K562 (cell line): ENCODE data around the gene PSMD13. TPM values are rescaled to one million over a fixed set of nuclear protein-coding genes. Genes with fewer than 3 reads are reported as not detected.

ENCODE experiments used
- ATF3 ChIP-seq, 2 experiments: fragments of 450-650 bp in 1 of 2; sonication (generic) in 1 of 2; formaldehyde crosslinking in 1 of 2; IDR thresholded peaks in 1 of 2; conservative IDR thresholded peaks in 1 of 2; 2 replicates each; pipeline versions ENCODE4 v1.6.1 to v1.8.1; 2016 to 2023; ENCODE audit warnings: mild to moderate bottlenecking in 2 of 2, moderate library complexity in 2 of 2, inconsistent platforms in 1 of 2, missing genetic modification reagents in 1 of 2
- BDP1 ChIP-seq: IDR thresholded peaks from 3 replicates; pipeline ENCODE4 v1.6.1; 2011; ENCODE audit not compliant: insufficient read length, insufficient read depth
- CXXC5 ChIP-seq: fragments of 250-450 bp; sonication (Bioruptor Pico); IDR thresholded peaks from 2 replicates; pipeline ENCODE4 v1.8.0; 2022; ENCODE audit warnings: inconsistent platforms, mild to moderate bottlenecking, moderate library complexity
- MEF2D ChIP-seq: conservative IDR thresholded peaks from 2 replicates; pipeline ENCODE4 v1.6.1; 2016; ENCODE audit warnings: low read depth, missing genetic modification characterization, missing compliant biosample characterization
- NCOA2 ChIP-seq, 2 experiments: fragments of 450-650 bp; IDR thresholded peaks; 2 replicates each; pipeline ENCODE4 v1.6.1; 2018; ENCODE audit warnings: mild to moderate bottlenecking in 2 of 2, moderate library complexity in 1 of 2; ENCODE audit not compliant: partially characterized antibody in 2 of 2
- NR2C1 ChIP-seq, 2 experiments: fragments of 450-650 bp; IDR thresholded peaks; 2 replicates each; pipeline ENCODE4 v1.6.1; 2017; ENCODE audit warnings: mild to moderate bottlenecking in 2 of 2, antibody characterized with exemption in 1 of 2, inconsistent platforms in 1 of 2, missing compliant biosample characterization in 1 of 2, missing genetic modification characterization in 1 of 2
- PHB2 ChIP-seq: fragments of 450-650 bp; IDR thresholded peaks from 2 replicates; pipeline ENCODE4 v1.6.1; 2017; ENCODE audit warnings: low read depth
- PRMT5 ChIP-seq: sonication (generic); formaldehyde crosslinking; IDR thresholded peaks from 2 replicates; pipeline ENCODE4 v1.5.0; 2020; ENCODE audit warnings: missing genetic modification reagents
- TFAM ChIP-seq: fragments of 250-450 bp; sonication (Bioruptor Pico); conservative IDR thresholded peaks from 2 replicates; pipeline ENCODE4 v1.5.0; 2021; ENCODE audit warnings: mild to moderate bottlenecking, moderate library complexity
- ZNF197 ChIP-seq: fragments of 200-800 bp; sonication (Bioruptor generic); IDR thresholded peaks from 2 replicates; pipeline ENCODE4 v1.6.1; 2016; ENCODE audit warnings: low read depth, missing genetic modification characterization, missing compliant biosample characterization
- ZNF551 ChIP-seq: fragments of 250-450 bp; sonication (Bioruptor Pico); IDR thresholded peaks from 2 replicates; pipeline ENCODE4 v1.5.0; 2021; ENCODE audit warnings: mild to moderate bottlenecking, moderate library complexity
- ZNF764 ChIP-seq: fragments of 250-450 bp; sonication (Bioruptor Pico); IDR thresholded peaks from 2 replicates; pipeline ENCODE4 v1.4.0; 2020; ENCODE audit warnings: low read depth, mild to moderate bottlenecking, moderate library complexity
- polyA plus RNA-seq, 8 experiments: library from polyadenylated mRNA; depleted of rRNA in 4 of 8; stranded (reverse) in 5 of 8; unstranded in 3 of 8; fragments of >200 nt; fragmentation: Nextera tagmentation in 2 of 8; fragmentation: Illumina TruSeq in 1 of 8; extraction: Ambion mirVana in 2 of 8; extraction: Trizol in 1 of 8; gene quantifications; 2 replicates each; pipeline versions ENCODE4 v1.2.1 to v1.2.3, GENCODE V29; 2011 to 2014; ENCODE audit warnings: inconsistent platforms in 1 of 8, missing spikeins in 1 of 8
- total RNA-seq, 7 experiments: library from RNA; depleted of rRNA in 6 of 7; stranded (reverse); fragments of >200 nt in 6 of 7; fragmentation: Illumina TruSeq in 2 of 7; extraction: Trizol in 2 of 7; gene quantifications; 2 replicates each; pipeline versions ENCODE4 v1.2.1 to v1.2.3, GENCODE V29; 2011 to 2021; ENCODE audit warnings: low replicate concordance in 1 of 7

The PSMD13 gene
- total and polyA plus RNA-seq, 9 of the 15 experiments (the other 6 are each of a cell fraction or from before 2014, with no cell fraction given), result 185 to 383 (median 267) TPM

GRCh38 chr11:208181-208916 is 28.4 kb upstream of the PSMD13 start (continued):
- no peak for TF ChIP-seq NR2C1 (IDR thresholded peaks at IDR 0.05)
- no peak for TF ChIP-seq NR2C1 (tag; IDR thresholded peaks at IDR 0.05)
- no peak for TF ChIP-seq ZNF551 (CRISPR knock-in tag)
- TF ChIP-seq TFAM (CRISPR knock-in tag), result no peak
- TF ChIP-seq MEF2D (tag), result no peak
- peak; percentile 94 for TF ChIP-seq CXXC5 (CRISPR knock-in tag)
- no peak for TF ChIP-seq BDP1
- TF ChIP-seq PRMT5, result no peak
- TF ChIP-seq ZNF764 (CRISPR knock-in tag), result no peak
- TF ChIP-seq NCOA2 (IDR thresholded peaks at IDR 0.05; ENCODE audit: partially characterized antibody in 2 of 2), result no peak
- peak; percentile 39; the same call in 1 of the 2 replicates for TF ChIP-seq ZNF197 (CRISPR knock-in tag)
- TF ChIP-seq ATF3 (IDR thresholded peaks at IDR 0.05), result no peak
- TF ChIP-seq ATF3 (CRISPR knock-in tag; conservative IDR thresholded peaks at IDR 0.05), result no peak
- TF ChIP-seq PHB2, result no peak
